HCT116 (cell line): Measurements from ENCODE around the gene PPM1M. TPM values are rescaled to one million over a fixed set of nuclear protein-coding genes. Genes with fewer than 3 reads are reported as not detected.

Experiments
- ATAC-seq: fragments of 200-7000 bp; cut with Tn5 transposase; 2 replicates; pipeline ENCODE4 v1.9.1; 2020; ENCODE audit warnings: mild to moderate bottlenecking, moderate library complexity
- BruUV-seq: library from RNA; stranded (reverse); fragments of 400-500 nt; replicated peaks from 2 replicates; lab custom pipeline; 2021; lab: Mats Ljungman, UMichigan
- CTCF ChIA-PET: fragments of 300-600 bp; sonication (Branson Sonifier 250); formaldehyde crosslinking; loops from one replicate; lab custom pipeline; 2021; ENCODE audit warnings: antibody characterized with exemption; lab: Charles Lee
- POLR2A ChIA-PET: fragments of 300-600, 350-600 bp; sonication (Branson Sonifier 250); formaldehyde crosslinking; loops from one replicate; lab custom pipeline; 2021; ENCODE audit warnings: antibody characterized with exemption; lab: Charles Lee
- RAD21 ChIA-PET, 2 experiments: fragments of 300-600 bp; sonication (Branson Sonifier 250); formaldehyde crosslinking; loops; one replicate each; lab custom pipeline; 2023; ENCODE audit warnings: low total read pairs in 2 of 2; ENCODE audit not compliant: uncharacterized antibody in 2 of 2, unreplicated experiment in 2 of 2, low non-redundant PET in 1 of 2; lab: Charles Lee
- DNase-seq: peaks from one replicate; pipeline ENCODE4 v3.0.0-alpha.2; 2010; ENCODE audit warnings: low read depth, low spot score
- H2AFZ ChIP-seq: fragments of 200-600 bp; shearing (Covaris generic), sonication (generic); 2 replicates; pipeline ENCODE4 v1.6.1; 2017; ENCODE audit warnings: low read depth, mixed run types, mixed read lengths, antibody characterized with exemption, low read length; ENCODE audit not compliant: poor library complexity, severe bottlenecking
- H3K27ac ChIP-seq: 2 replicates; pipeline ENCODE4 v1.5.1; 2012; ENCODE audit warnings: low read depth, low read length
- H3K27me3 ChIP-seq: fragments of 200-600 bp; sonication (generic); 2 replicates; pipeline ENCODE4 v1.6.1; 2016; ENCODE audit warnings: mixed run types, low read length, mixed read lengths; ENCODE audit not compliant: insufficient read depth
- H3K36me3 ChIP-seq, 2 experiments: fragments of 200-500 bp in 1 of 2; fragments of 200-600 bp in 1 of 2; sonication (Bioruptor generic) in 1 of 2; sonication (generic) in 1 of 2; 2 replicates each; pipeline versions ENCODE4 v1.5.1 to v1.6.1; 2014 to 2016; ENCODE audit warnings: low read length in 2 of 2, inconsistent platforms in 1 of 2, mixed read lengths in 1 of 2, mixed run types in 1 of 2; ENCODE audit not compliant: insufficient read depth in 2 of 2, control insufficient read depth in 1 of 2
- H3K4me1 ChIP-seq, 2 experiments: fragments of 200-600 bp in 1 of 2; sonication (generic) in 1 of 2; 2 replicates each; pipeline versions ENCODE4 v1.5.1 to v1.6.1; 2012 to 2017; ENCODE audit warnings: low read length in 2 of 2, inconsistent platforms in 1 of 2, mild to moderate bottlenecking in 1 of 2, mixed read lengths in 1 of 2, mixed run types in 1 of 2, moderate library complexity in 1 of 2; ENCODE audit not compliant: insufficient read depth in 2 of 2, control insufficient read depth in 1 of 2
- H3K4me2 ChIP-seq: fragments of 200-600 bp; sonication (generic); 2 replicates; pipeline ENCODE4 v1.6.1; 2017; ENCODE audit warnings: mixed run types, low read length, mixed read lengths
- H3K4me3 ChIP-seq, 2 experiments: fragments of 200-600 bp in 1 of 2; sonication (generic) in 1 of 2; replicated peaks in 1 of 2; 2 replicates each; pipeline ENCODE4 v1.5.1; 2011 to 2016; ENCODE audit warnings: low read length in 2 of 2, control low read depth in 1 of 2, low read depth in 1 of 2, mild to moderate bottlenecking in 1 of 2, mixed read lengths in 1 of 2, mixed run types in 1 of 2
- H3K79me2 ChIP-seq: fragments of 200-600 bp; sonication (generic); 2 replicates; pipeline ENCODE4 v1.6.1; 2017; ENCODE audit warnings: mild to moderate bottlenecking, mixed run types, low read length, moderate library complexity, mixed read lengths; ENCODE audit not compliant: insufficient read depth
- H3K9ac ChIP-seq: fragments of 200-600 bp; sonication (generic); 2 replicates; pipeline ENCODE4 v1.6.1; 2016; ENCODE audit warnings: low read length, mixed read lengths
- H3K9me2 ChIP-seq: fragments of 200-600 bp; sonication (generic), shearing (Covaris generic); 2 replicates; pipeline ENCODE4 v1.6.1; 2017; ENCODE audit warnings: mixed run types, mild to moderate bottlenecking, moderate library complexity; ENCODE audit not compliant: insufficient read depth
- H3K9me3 ChIP-seq, 2 experiments: fragments of 200-500 bp in 1 of 2; fragments of 200-600 bp in 1 of 2; sonication (Bioruptor generic) in 1 of 2; sonication (generic) in 1 of 2; 2 replicates each; pipeline ENCODE4 v1.6.1; 2014 to 2017; ENCODE audit warnings: low read length in 2 of 2, mixed read lengths in 2 of 2, inconsistent platforms in 1 of 2, low read depth in 1 of 2, mild to moderate bottlenecking in 1 of 2, mixed run types in 1 of 2, moderate library complexity in 1 of 2; ENCODE audit not compliant: control insufficient read depth in 1 of 2, insufficient read depth in 1 of 2
- H4K20me1 ChIP-seq: fragments of 200-600 bp; sonication (generic), shearing (Covaris generic); 2 replicates; pipeline ENCODE4 v1.6.1; 2017; ENCODE audit warnings: mixed run types, mild to moderate bottlenecking, moderate library complexity; ENCODE audit not compliant: insufficient read depth
- CEBPB ChIP-seq: IDR thresholded peaks from 2 replicates; pipeline ENCODE4 v1.6.1; 2012; ENCODE audit warnings: low read depth
- CTCF ChIP-seq, 3 experiments: fragments of 200-600 bp in 1 of 3; sonication (generic) in 1 of 3; IDR thresholded peaks in 2 of 3; conservative IDR thresholded peaks in 1 of 3; 2 replicates each; pipeline ENCODE4 v1.5.1; 2012 to 2017; ENCODE audit warnings: low read depth in 2 of 3, low read length in 2 of 3, antibody characterized with exemption in 1 of 3, borderline replicate concordance in 1 of 3, control low read depth in 1 of 3, mild to moderate bottlenecking in 1 of 3, mixed read lengths in 1 of 3, mixed run types in 1 of 3, moderate library complexity in 1 of 3; ENCODE audit not compliant: insufficient read depth in 1 of 3
- EZH2 ChIP-seq: fragments of 200-600 bp; sonication (generic); IDR thresholded peaks from 2 replicates; pipeline ENCODE4 v1.6.1; 2017; ENCODE audit warnings: antibody characterized with exemption, mixed run types
- FOSL1 ChIP-seq: IDR thresholded peaks from 2 replicates; pipeline ENCODE4 v1.6.1; 2012; ENCODE audit warnings: low read depth
- JUND ChIP-seq: IDR thresholded peaks from 2 replicates; pipeline ENCODE4 v1.6.1; 2012
- MAX ChIP-seq: IDR thresholded peaks from 2 replicates; pipeline ENCODE4 v1.6.1; 2012
- POLR2A ChIP-seq: IDR thresholded peaks from 2 replicates; pipeline ENCODE4 v1.7.0; 2011; ENCODE audit warnings: borderline replicate concordance; ENCODE audit not compliant: insufficient read depth, insufficient read length; ENCODE audit errors: extremely low read depth
- RAD21 ChIP-seq: IDR thresholded peaks from 2 replicates; pipeline ENCODE4 v1.6.1; 2012; ENCODE audit warnings: low read depth, mild to moderate bottlenecking
- REST ChIP-seq: IDR thresholded peaks from 2 replicates; pipeline ENCODE4 v1.6.1; 2012; ENCODE audit warnings: low read depth
- SIN3A ChIP-seq: IDR thresholded peaks from 2 replicates; pipeline ENCODE4 v1.6.1; 2012; ENCODE audit warnings: low read depth
- SRF ChIP-seq: IDR thresholded peaks from 2 replicates; pipeline ENCODE4 v1.6.1; 2012; ENCODE audit warnings: low read depth
- YY1 ChIP-seq: IDR thresholded peaks from 2 replicates; pipeline ENCODE4 v1.6.1; 2011; ENCODE audit warnings: low read length, low read depth, moderate library complexity, mild to moderate bottlenecking; ENCODE audit not compliant: insufficient replicate concordance; ENCODE audit errors: extremely low read depth
- ZFX ChIP-seq: fragments of 450-650 bp; IDR thresholded peaks from 2 replicates; pipeline ENCODE4 v1.6.1; 2017
- intact Hi-C: fragments of 100-400 bp; cut with micrococcal nuclease; formaldehyde crosslinking; loops from 2 replicates; pipeline ENCODE4 v1.10.0; 2022
- total RNA-seq: library from RNA; stranded (reverse); gene quantifications from one replicate; pipeline ENCODE4 v1.2.1, GENCODE V29; 2021; ENCODE audit not compliant: unreplicated experiment

Gene PPM1M
- total RNA-seq, 1 experiment from 2014 or later = 16.6 TPM

GRCh38 chr3:52268036-52268435 lies 22.5 kb downstream of the PPM1M start:
- no peaks in the 10 kb centered on the region for H3K27me3 ChIP-seq
- ATAC-seq (no peak), DNase-seq (no peak)
- H3K9me2 ChIP-seq = no peaks in the 10 kb centered on the region
- no peak overlapping the region for H3K9ac ChIP-seq
- peaks cover 97% of the 10 kb centered on the region for H3K79me2 ChIP-seq
- no peak overlapping the region for H3K27ac ChIP-seq
- H3K4me2 ChIP-seq = no peak overlapping the region
- peaks cover 0 to 5% of the 10 kb centered on the region in 2 experiments; a peak in 2 of 4 replicates for H3K4me1 ChIP-seq
- H3K36me3 ChIP-seq = peaks cover 58 to 65% of the 10 kb centered on the region in 2 experiments
- RAD21 ChIA-PET = no interaction called here
- TF ChIP-seq RAD21 (no peak), CTCF (IDR thresholded peaks at IDR 0.05 in 2 of 3, conservative IDR thresholded peaks at IDR 0.05 in 1 of 3; ENCODE audit: borderline replicate concordance in 1 of 3, insufficient read depth in 1 of 3, low read depth in 2 of 3, low read length in 2 of 3) (no peak), MAX (no peak), REST (no peak), SIN3A (no peak), ZFX (no peak), POLR2A (no peak), YY1 (no peak), SRF (no peak), FOSL1 (no peak), CEBPB (no peak), JUND (no peak), EZH2 (no peak)
- TF ChIP-seq, all 23 proteins: peak for 0
- no TSS peak for BruUV-seq
- no peak overlapping the region for H3K4me3 ChIP-seq
- ChIA-PET POLR2A (no interaction called here), CTCF (no interaction called here)
- no peak overlapping the region for H2AFZ ChIP-seq
- H3K9me3 ChIP-seq = no peaks in the 10 kb centered on the region
- H4K20me1 ChIP-seq = peaks cover 18% of the 10 kb centered on the region; the same call in 1 of the 2 replicates
- intact Hi-C loops = no loop called here
